ENCODE results near the gene H2BK1. TPM values are rescaled to one million over a fixed set of nuclear protein-coding genes. Genes with fewer than 3 reads are reported as not detected.

The H2BK1 gene
- total RNA-seq, 1 experiment from 2014 or later: 0.69 TPM

DNA sequence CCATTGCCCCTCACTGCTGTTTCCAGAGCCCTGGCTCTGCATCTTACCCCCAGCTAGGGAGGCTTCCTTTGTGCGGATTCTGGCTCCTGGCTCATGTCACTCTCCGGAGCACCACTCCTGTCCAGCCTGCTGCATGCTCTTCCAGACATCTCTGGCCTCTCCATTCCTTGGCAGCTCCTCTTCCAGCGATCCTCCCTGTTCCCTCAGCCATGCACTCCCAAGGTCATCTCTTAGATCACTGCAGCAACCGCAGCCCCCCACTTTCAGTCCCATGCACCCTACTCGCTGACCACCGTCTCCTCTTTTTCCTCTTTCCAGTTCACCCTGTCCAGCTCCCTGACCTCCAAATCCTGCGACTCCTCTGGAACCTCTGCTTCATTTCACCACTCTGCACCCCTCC is 45.1 kb upstream of the H2BK1 start (continued):
- TF ChIP-seq, protein P1, sequence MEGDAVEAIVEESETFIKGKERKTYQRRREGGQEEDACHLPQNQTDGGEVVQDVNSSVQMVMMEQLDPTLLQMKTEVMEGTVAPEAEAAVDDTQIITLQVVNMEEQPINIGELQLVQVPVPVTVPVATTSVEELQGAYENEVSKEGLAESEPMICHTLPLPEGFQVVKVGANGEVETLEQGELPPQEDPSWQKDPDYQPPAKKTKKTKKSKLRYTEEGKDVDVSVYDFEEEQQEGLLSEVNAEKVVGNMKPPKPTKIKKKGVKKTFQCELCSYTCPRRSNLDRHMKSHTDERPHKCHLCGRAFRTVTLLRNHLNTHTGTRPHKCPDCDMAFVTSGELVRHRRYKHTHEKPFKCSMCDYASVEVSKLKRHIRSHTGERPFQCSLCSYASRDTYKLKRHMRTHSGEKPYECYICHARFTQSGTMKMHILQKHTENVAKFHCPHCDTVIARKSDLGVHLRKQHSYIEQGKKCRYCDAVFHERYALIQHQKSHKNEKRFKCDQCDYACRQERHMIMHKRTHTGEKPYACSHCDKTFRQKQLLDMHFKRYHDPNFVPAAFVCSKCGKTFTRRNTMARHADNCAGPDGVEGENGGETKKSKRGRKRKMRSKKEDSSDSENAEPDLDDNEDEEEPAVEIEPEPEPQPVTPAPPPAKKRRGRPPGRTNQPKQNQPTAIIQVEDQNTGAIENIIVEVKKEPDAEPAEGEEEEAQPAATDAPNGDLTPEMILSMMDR (IDR thresholded peaks at IDR 0.05 in 2 of 3, conservative IDR thresholded peaks at IDR 0.05 in 1 of 3; ENCODE audit: borderline replicate concordance in 1 of 3, insufficient read depth in 1 of 3, low read depth in 2 of 3, low read length in 2 of 3): no peak

DNA sequence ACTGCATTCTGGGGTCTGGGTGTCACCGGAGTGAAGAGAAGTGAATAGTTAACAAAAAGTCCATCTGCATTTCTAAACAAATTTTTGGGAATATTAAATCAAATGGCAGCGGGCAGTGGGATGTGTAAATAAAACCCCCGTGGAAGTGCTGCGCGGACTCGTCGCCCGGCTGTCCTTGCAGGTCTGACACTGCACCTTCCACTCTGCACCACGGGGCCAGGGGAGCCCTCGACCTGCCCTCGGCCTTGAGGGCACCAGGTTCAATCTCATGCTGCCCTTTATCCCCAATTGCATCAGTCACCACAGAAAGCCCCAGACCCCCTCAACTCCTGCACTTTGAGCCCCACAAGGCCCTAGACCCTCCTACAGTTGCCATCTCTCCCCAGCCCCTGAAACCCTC is 44.6 kb upstream of the H2BK1 start:
- no TSS peak for BruUV-seq (replicated peaks)
- intact Hi-C loops (cut with micrococcal nuclease): no loop called here
- Histone ChIP-seq H4K20me1 (ENCODE audit: insufficient read depth) (no peaks in the 10 kb centered on the region), H3K4me3 (replicated peaks in 1 of 2; ENCODE audit: low read depth in 1 of 2, low read length in 2 of 2) (no peak overlapping the region), H3K79me2 (ENCODE audit: insufficient read depth, low read length) (no peaks in the 10 kb centered on the region), H3K9me3 (ENCODE audit: control insufficient read depth in 1 of 2, insufficient read depth in 1 of 2, low read depth in 1 of 2, low read length in 2 of 2) (no peaks in the 10 kb centered on the region), H2AFZ (ENCODE audit: low read depth, low read length, poor library complexity, severe bottlenecking) (no peak overlapping the region), H3K27ac (ENCODE audit: low read depth, low read length) (no peak overlapping the region), H3K9ac (ENCODE audit: low read length) (no peak overlapping the region), H3K4me1 (ENCODE audit: control insufficient read depth in 1 of 2, insufficient read depth in 2 of 2, low read length in 2 of 2) (peaks cover 14 to 27% of the 10 kb centered on the region in 2 experiments), H3K36me3 (ENCODE audit: control insufficient read depth in 1 of 2, insufficient read depth in 2 of 2, low read length in 2 of 2) (no peaks in the 10 kb centered on the region), H3K9me2 (ENCODE audit: insufficient read depth) (no peaks in the 10 kb centered on the region), H3K27me3 (ENCODE audit: insufficient read depth, low read length) (no peaks in the 10 kb centered on the region), H3K4me2 (ENCODE audit: low read length) (no peak overlapping the region)
- ChIA-PET RAD21 (ENCODE audit: low non-redundant PET in 1 of 2, low total read pairs in 2 of 2, uncharacterized antibody in 2 of 2, unreplicated experiment in 2 of 2) (no interaction called here), CTCF (interaction anchor here (2.3 kb wide), 1 partner anchor 11 kb away, joined by 6 read pairs; no protein-coding TSS in a partner anchor), POLR2A (no interaction called here)
- ATAC-seq: no peak
- TF ChIP-seq POLR2A (IDR thresholded peaks at IDR 0.05; ENCODE audit: borderline replicate concordance, extremely low read depth, insufficient read depth, insufficient read length) (no peak), TCF7L2 (IDR thresholded peaks at IDR 0.05; ENCODE audit: borderline replicate concordance, extremely low read depth, insufficient read depth, insufficient read length) (no peak), ELF1 (IDR thresholded peaks at IDR 0.05; ENCODE audit: borderline replicate concordance, low read depth) (no peak), EGR1 (IDR thresholded peaks at IDR 0.05; ENCODE audit: low read depth) (no peak), CBX3 (IDR thresholded peaks at IDR 0.05; ENCODE audit: low read depth) (no peak), JUND (IDR thresholded peaks at IDR 0.05) (no peak)
- DNase-seq (ENCODE audit: low read depth, low spot score): no peak

Measured in HCT116 (cell line).